Neural cell (in vitro differentiated cells): ENCODE results near the gene PUM2. TPM values are rescaled to one million over a fixed set of nuclear protein-coding genes. Genes with fewer than 3 reads are reported as not detected.

ENCODE experiments used
- H2AFZ ChIP-seq: fragments of 200-600, 300-800 bp; sonication (generic), shearing (Covaris generic); 2 replicates; pipeline ENCODE4 v1.6.0; 2014; ENCODE audit warnings: low read depth, mild to moderate bottlenecking, antibody characterized with exemption, low read length, moderate library complexity
- H3F3A ChIP-seq: fragments of 200-600 bp; shearing (Covaris generic); 2 replicates; pipeline ENCODE4 v1.6.1; 2016; ENCODE audit warnings: mild to moderate bottlenecking, moderate library complexity, mixed read lengths, antibody characterized with exemption, low read length; ENCODE audit not compliant: insufficient read depth, poor library complexity, severe bottlenecking
- H3K27ac ChIP-seq: fragments of 200-600, 300-800 bp; sonication (generic), shearing (Covaris generic); 2 replicates; pipeline ENCODE4 v1.5.1; 2014; ENCODE audit warnings: mild to moderate bottlenecking, low read length, moderate library complexity
- H3K27me3 ChIP-seq: fragments of 300-800, 200-600 bp; sonication (generic), shearing (Covaris generic); 2 replicates; pipeline ENCODE4 v1.6.0; 2014; ENCODE audit warnings: mild to moderate bottlenecking, low read depth, low read length, moderate library complexity; ENCODE audit not compliant: insufficient read depth
- H3K36me3 ChIP-seq: fragments of 300-800, 200-600 bp; sonication (generic), shearing (Covaris generic); 2 replicates; pipeline ENCODE4 v1.5.1; 2014; ENCODE audit warnings: mild to moderate bottlenecking, antibody characterized with exemption, low read length, moderate library complexity; ENCODE audit not compliant: insufficient read depth
- H3K4me2 ChIP-seq: fragments of 300-800, 200-600 bp; sonication (generic), shearing (Covaris generic); 2 replicates; pipeline ENCODE4 v1.6.0; 2014; ENCODE audit warnings: mild to moderate bottlenecking, low read length
- H3K4me3 ChIP-seq: fragments of 300-800, 200-600 bp; sonication (generic), shearing (Covaris generic); 2 replicates; pipeline ENCODE4 v1.5.1; 2014; ENCODE audit warnings: mild to moderate bottlenecking, low read length, moderate library complexity
- H3K79me2 ChIP-seq: fragments of 200-600 bp; shearing (Covaris generic); replicated peaks from 2 replicates; pipeline ENCODE4 v1.6.0; 2014; ENCODE audit warnings: mild to moderate bottlenecking, low read length, moderate library complexity; ENCODE audit not compliant: insufficient read depth
- H3K9ac ChIP-seq: fragments of 300-800, 200-600 bp; sonication (generic), shearing (Covaris generic); 2 replicates; pipeline ENCODE4 v1.6.1; 2016; ENCODE audit warnings: mild to moderate bottlenecking, low read length, mixed read lengths
- H3K9me2 ChIP-seq: fragments of 200-600 bp; shearing (Covaris generic); 2 replicates; pipeline ENCODE4 v1.6.1; 2016; ENCODE audit warnings: mild to moderate bottlenecking, low read length, mixed read lengths; ENCODE audit not compliant: insufficient read depth
- H3K9me3 ChIP-seq: fragments of 200-600, 300-800 bp; sonication (generic), shearing (Covaris generic); 2 replicates; pipeline ENCODE4 v1.6.1; 2016; ENCODE audit warnings: mild to moderate bottlenecking, mixed run types, low read length, moderate library complexity, mixed read lengths
- H4K20me1 ChIP-seq: fragments of 200-600 bp; shearing (Covaris generic); 2 replicates; pipeline ENCODE4 v1.6.1; 2016; ENCODE audit warnings: mild to moderate bottlenecking, mixed run types; ENCODE audit not compliant: insufficient read depth
- CTCF ChIP-seq: fragments of 450-650 bp; IDR thresholded peaks from 2 replicates; pipeline ENCODE4 v1.5.1; 2014; ENCODE audit warnings: antibody characterized with exemption, mild to moderate bottlenecking, moderate library complexity; ENCODE audit not compliant: poor library complexity, severe bottlenecking
- EP300 ChIP-seq: fragments of 450-650 bp; conservative IDR thresholded peaks from 2 replicates; pipeline ENCODE4 v1.6.1; 2014; ENCODE audit warnings: antibody characterized with exemption, mild to moderate bottlenecking, moderate library complexity; ENCODE audit not compliant: poor library complexity, severe bottlenecking
- EZH2 ChIP-seq: fragments of 200-600, 300-800 bp; shearing (Covaris generic), sonication (generic); IDR thresholded peaks from 2 replicates; pipeline ENCODE4 v1.6.1; 2014; ENCODE audit warnings: antibody characterized with exemption, low read length, borderline replicate concordance, mild to moderate bottlenecking; ENCODE audit not compliant: insufficient read depth, poor library complexity, severe bottlenecking
- MXI1 ChIP-seq: fragments of 450-650 bp; conservative IDR thresholded peaks from 2 replicates; pipeline ENCODE4 v1.6.1; 2014; ENCODE audit warnings: antibody characterized with exemption, mild to moderate bottlenecking; ENCODE audit not compliant: poor library complexity, severe bottlenecking
- POLR2AphosphoS5 ChIP-seq: IDR thresholded peaks from 2 replicates; pipeline ENCODE4 v1.6.1; 2012
- RAD21 ChIP-seq: fragments of 450-650 bp; conservative IDR thresholded peaks from 2 replicates; pipeline ENCODE4 v1.6.1; 2014; ENCODE audit warnings: antibody characterized with exemption, mild to moderate bottlenecking, moderate library complexity
- SMC3 ChIP-seq: fragments of 450-650 bp; conservative IDR thresholded peaks from 2 replicates; pipeline ENCODE4 v1.6.1; 2014; ENCODE audit warnings: antibody characterized with exemption, mild to moderate bottlenecking, moderate library complexity; ENCODE audit not compliant: poor library complexity
- TAF1 ChIP-seq: IDR thresholded peaks from 2 replicates; pipeline ENCODE4 v1.6.1; 2012; ENCODE audit warnings: low read depth
- polyA plus RNA-seq: library from polyadenylated mRNA; depleted of rRNA; stranded (reverse); fragments of >200 nt; gene quantifications from 2 replicates; pipeline ENCODE4 v1.2.3, GENCODE V29; 2014
- TF ChIP-seq, protein P1 (sequence below): IDR thresholded peaks from 2 replicates; pipeline ENCODE4 v1.6.1; 2012; ENCODE audit warnings: borderline replicate concordance

The PUM2 gene
- polyA plus RNA-seq, 1 donor from 2014 or later, result 37.0 TPM

- TF ChIP-seq CTCF, result no peak
- TF ChIP-seq EZH2, result no peak
- no peak for TF ChIP-seq SMC3
- no peak for TF ChIP-seq RAD21
- no peak for TF ChIP-seq POLR2AphosphoS5
- TF ChIP-seq, protein P1, sequence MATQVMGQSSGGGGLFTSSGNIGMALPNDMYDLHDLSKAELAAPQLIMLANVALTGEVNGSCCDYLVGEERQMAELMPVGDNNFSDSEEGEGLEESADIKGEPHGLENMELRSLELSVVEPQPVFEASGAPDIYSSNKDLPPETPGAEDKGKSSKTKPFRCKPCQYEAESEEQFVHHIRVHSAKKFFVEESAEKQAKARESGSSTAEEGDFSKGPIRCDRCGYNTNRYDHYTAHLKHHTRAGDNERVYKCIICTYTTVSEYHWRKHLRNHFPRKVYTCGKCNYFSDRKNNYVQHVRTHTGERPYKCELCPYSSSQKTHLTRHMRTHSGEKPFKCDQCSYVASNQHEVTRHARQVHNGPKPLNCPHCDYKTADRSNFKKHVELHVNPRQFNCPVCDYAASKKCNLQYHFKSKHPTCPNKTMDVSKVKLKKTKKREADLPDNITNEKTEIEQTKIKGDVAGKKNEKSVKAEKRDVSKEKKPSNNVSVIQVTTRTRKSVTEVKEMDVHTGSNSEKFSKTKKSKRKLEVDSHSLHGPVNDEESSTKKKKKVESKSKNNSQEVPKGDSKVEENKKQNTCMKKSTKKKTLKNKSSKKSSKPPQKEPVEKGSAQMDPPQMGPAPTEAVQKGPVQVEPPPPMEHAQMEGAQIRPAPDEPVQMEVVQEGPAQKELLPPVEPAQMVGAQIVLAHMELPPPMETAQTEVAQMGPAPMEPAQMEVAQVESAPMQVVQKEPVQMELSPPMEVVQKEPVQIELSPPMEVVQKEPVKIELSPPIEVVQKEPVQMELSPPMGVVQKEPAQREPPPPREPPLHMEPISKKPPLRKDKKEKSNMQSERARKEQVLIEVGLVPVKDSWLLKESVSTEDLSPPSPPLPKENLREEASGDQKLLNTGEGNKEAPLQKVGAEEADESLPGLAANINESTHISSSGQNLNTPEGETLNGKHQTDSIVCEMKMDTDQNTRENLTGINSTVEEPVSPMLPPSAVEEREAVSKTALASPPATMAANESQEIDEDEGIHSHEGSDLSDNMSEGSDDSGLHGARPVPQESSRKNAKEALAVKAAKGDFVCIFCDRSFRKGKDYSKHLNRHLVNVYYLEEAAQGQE, result no peak
- TF ChIP-seq TAF1, result no peak
- no peak for TF ChIP-seq MXI1
- no peak for TF ChIP-seq EP300
Measured at GRCh38 chr2:20203072-20203471, 147.6 kb downstream of the PUM2 start.

GRCh38 chr2:20201671-20202070 is 149.0 kb downstream of the PUM2 start:
- TF ChIP-seq TAF1 (no peak), CTCF (no peak), MXI1 (no peak), POLR2AphosphoS5 (no peak), SMC3 (no peak), EP300 (no peak), RAD21 (no peak), EZH2 (no peak)
- TF ChIP-seq, protein P1, result no peak
- no peak overlapping the region for H3K27ac ChIP-seq

More at GRCh38 chr2:20203072-20203471, 147.6 kb downstream of the PUM2 start:
- no peak overlapping the region for H2AFZ ChIP-seq
- H4K20me1 ChIP-seq, result no peaks in the 10 kb centered on the region
- H3K27ac ChIP-seq, result no peak overlapping the region
- H3F3A ChIP-seq, result no peaks in the 10 kb centered on the region
- no peak overlapping the region for H3K9ac ChIP-seq
- H3K79me2 ChIP-seq, result no peaks in the 10 kb centered on the region
- H3K27me3 ChIP-seq, result no peaks in the 10 kb centered on the region
- no peak overlapping the region for H3K4me3 ChIP-seq
- H3K4me2 ChIP-seq, result no peak overlapping the region
- H3K9me2 ChIP-seq, result no peaks in the 10 kb centered on the region
- H3K36me3 ChIP-seq, result no peaks in the 10 kb centered on the region
- H3K9me3 ChIP-seq, result no peaks in the 10 kb centered on the region

More at GRCh38 chr2:20201671-20202070, 149.0 kb downstream of the PUM2 start:
- Histone ChIP-seq H3K4me3 (no peak overlapping the region), H4K20me1 (no peaks in the 10 kb centered on the region), H3K9me2 (no peaks in the 10 kb centered on the region), H3F3A (no peaks in the 10 kb centered on the region), H3K27me3 (no peaks in the 10 kb centered on the region), H3K4me2 (no peak overlapping the region), H2AFZ (no peak overlapping the region), H3K36me3 (no peaks in the 10 kb centered on the region), H3K9me3 (no peaks in the 10 kb centered on the region), H3K9ac (no peak overlapping the region), H3K79me2 (no peaks in the 10 kb centered on the region)
